Panc1 (cell line): ENCODE measurements around the gene PTK7. TPM values are rescaled to one million over a fixed set of nuclear protein-coding genes. Genes with fewer than 3 reads are reported as not detected.

Source experiments
- ATAC-seq: fragments of 200-7000 bp; cut with Tn5 transposase; 2 replicates; pipeline ENCODE4 v1.9.1; 2020; ENCODE audit warnings: mild to moderate bottlenecking, moderate library complexity
- BruUV-seq: library from RNA; stranded (reverse); fragments of 400-500 nt; replicated peaks from 2 replicates; lab custom pipeline; 2021; lab: Mats Ljungman, UMichigan
- CTCF ChIA-PET: fragments of 300-600 bp; sonication (Branson Sonifier 250); formaldehyde crosslinking; loops from one replicate; lab custom pipeline; 2022; ENCODE audit warnings: antibody characterized with exemption; lab: Charles Lee
- POLR2A ChIA-PET: fragments of 300-600 bp; sonication (Branson Sonifier 250); formaldehyde crosslinking; loops from one replicate; lab custom pipeline; 2022; ENCODE audit warnings: antibody characterized with exemption; lab: Charles Lee
- DNase-seq: peaks from one replicate; pipeline ENCODE4 v3.0.0-alpha.2; 2010; ENCODE audit warnings: low read depth, low spot score
- H3K27ac ChIP-seq: 2 replicates; pipeline ENCODE4 v1.5.1; 2011; ENCODE audit warnings: mild to moderate bottlenecking, low read length, inconsistent platforms
- H3K27me3 ChIP-seq: fragments of 200-500 bp; sonication (Bioruptor generic); 2 replicates; pipeline ENCODE4 v1.6.0; 2014; ENCODE audit warnings: low read length, inconsistent platforms; ENCODE audit not compliant: control insufficient read depth, insufficient read depth
- H3K36me3 ChIP-seq: fragments of 200-500 bp; sonication (Bioruptor generic); 2 replicates; pipeline ENCODE4 v1.5.1; 2014; ENCODE audit warnings: inconsistent platforms, mild to moderate bottlenecking, low read length, moderate library complexity; ENCODE audit not compliant: control insufficient read depth, insufficient read depth
- H3K4me1 ChIP-seq: 2 replicates; pipeline ENCODE4 v1.5.1; 2011; ENCODE audit warnings: inconsistent platforms, mild to moderate bottlenecking, low read length, moderate library complexity; ENCODE audit not compliant: control insufficient read depth, insufficient read depth
- H3K4me3 ChIP-seq, 2 experiments: 2 replicates each; pipeline ENCODE4 v1.5.1; 2011 to 2012; ENCODE audit warnings: low read depth in 2 of 2, low read length in 2 of 2, mild to moderate bottlenecking in 2 of 2, inconsistent platforms in 1 of 2, moderate library complexity in 1 of 2
- H3K9me3 ChIP-seq: fragments of 200-500 bp; sonication (Bioruptor generic); 2 replicates; pipeline ENCODE4 v1.5.1; 2014; ENCODE audit warnings: low read depth, mild to moderate bottlenecking, inconsistent platforms, low read length, moderate library complexity; ENCODE audit not compliant: control insufficient read depth, insufficient read depth
- POLR2AphosphoS5 ChIP-seq: IDR thresholded peaks from 2 replicates; pipeline ENCODE4 v1.6.1; 2012; ENCODE audit warnings: mild to moderate bottlenecking, low read depth, low read length, moderate library complexity
- SIN3A ChIP-seq: IDR thresholded peaks from 2 replicates; pipeline ENCODE4 v1.6.1; 2012; ENCODE audit warnings: low read depth, mild to moderate bottlenecking, low read length, moderate library complexity, borderline replicate concordance; ENCODE audit not compliant: insufficient read depth
- TCF7L2 ChIP-seq: IDR thresholded peaks from 2 replicates; pipeline ENCODE4 v1.6.1; 2011; ENCODE audit warnings: mild to moderate bottlenecking, low read depth, low read length, inconsistent platforms
- in situ Hi-C: cut with HindIII; loops from 2 replicates; pipeline ENCODE4 v1.10.0; 2016; ENCODE audit warnings: low sequenced_read_pairs, low pct_unique_long_range_greater_than_20kb
- intact Hi-C: fragments of 100-400 bp; cut with micrococcal nuclease; formaldehyde crosslinking; loops from one replicate; pipeline ENCODE4 v1.10.0; 2022; ENCODE audit not compliant: unreplicated experiment
- total RNA-seq: library from RNA; stranded (reverse); gene quantifications from one replicate; pipeline ENCODE4 v1.2.1, GENCODE V29; 2021; ENCODE audit not compliant: unreplicated experiment
- TF ChIP-seq, protein P1 (sequence below): fragments of 450-650 bp; IDR thresholded peaks from 2 replicates; pipeline ENCODE4 v1.5.1; 2017; ENCODE audit warnings: mild to moderate bottlenecking
- TF ChIP-seq, protein P2 (sequence below), 2 experiments: IDR thresholded peaks; 2 replicates each; pipeline ENCODE4 v1.6.1; 2011 to 2012; ENCODE audit warnings: low read depth in 2 of 2, control low read depth in 1 of 2, low read length in 1 of 2, mild to moderate bottlenecking in 1 of 2, moderate library complexity in 1 of 2; ENCODE audit not compliant: insufficient read depth in 1 of 2

Gene PTK7
- total RNA-seq, 1 experiment from 2014 or later: 240 TPM

- Histone ChIP-seq H3K9me3 (no peaks in the 10 kb centered on the region), H3K4me3 (no peak overlapping the region), H3K4me1 (peaks cover 4% of the 10 kb centered on the region), H3K36me3 (no peaks in the 10 kb centered on the region), H3K27me3 (no peaks in the 10 kb centered on the region), H3K27ac (peak overlapping the region; percentile 73)
- ChIA-PET CTCF (interaction anchor here (0.7 kb wide), 2 partner anchors 22 to 60 kb away, joined by 3 read pairs; no protein-coding TSS in a partner anchor), POLR2A (no interaction called here)
- no TSS peak for BruUV-seq
- no peak for DNase-seq
- in situ Hi-C loops: no loop called here
- intact Hi-C loops: loop anchor here (5.0 kb wide), 1 partner anchor 57 kb away; no protein-coding TSS in a partner anchor
- TF ChIP-seq, protein P1, sequence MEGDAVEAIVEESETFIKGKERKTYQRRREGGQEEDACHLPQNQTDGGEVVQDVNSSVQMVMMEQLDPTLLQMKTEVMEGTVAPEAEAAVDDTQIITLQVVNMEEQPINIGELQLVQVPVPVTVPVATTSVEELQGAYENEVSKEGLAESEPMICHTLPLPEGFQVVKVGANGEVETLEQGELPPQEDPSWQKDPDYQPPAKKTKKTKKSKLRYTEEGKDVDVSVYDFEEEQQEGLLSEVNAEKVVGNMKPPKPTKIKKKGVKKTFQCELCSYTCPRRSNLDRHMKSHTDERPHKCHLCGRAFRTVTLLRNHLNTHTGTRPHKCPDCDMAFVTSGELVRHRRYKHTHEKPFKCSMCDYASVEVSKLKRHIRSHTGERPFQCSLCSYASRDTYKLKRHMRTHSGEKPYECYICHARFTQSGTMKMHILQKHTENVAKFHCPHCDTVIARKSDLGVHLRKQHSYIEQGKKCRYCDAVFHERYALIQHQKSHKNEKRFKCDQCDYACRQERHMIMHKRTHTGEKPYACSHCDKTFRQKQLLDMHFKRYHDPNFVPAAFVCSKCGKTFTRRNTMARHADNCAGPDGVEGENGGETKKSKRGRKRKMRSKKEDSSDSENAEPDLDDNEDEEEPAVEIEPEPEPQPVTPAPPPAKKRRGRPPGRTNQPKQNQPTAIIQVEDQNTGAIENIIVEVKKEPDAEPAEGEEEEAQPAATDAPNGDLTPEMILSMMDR: peak; percentile 86
- TF ChIP-seq, protein P2, sequence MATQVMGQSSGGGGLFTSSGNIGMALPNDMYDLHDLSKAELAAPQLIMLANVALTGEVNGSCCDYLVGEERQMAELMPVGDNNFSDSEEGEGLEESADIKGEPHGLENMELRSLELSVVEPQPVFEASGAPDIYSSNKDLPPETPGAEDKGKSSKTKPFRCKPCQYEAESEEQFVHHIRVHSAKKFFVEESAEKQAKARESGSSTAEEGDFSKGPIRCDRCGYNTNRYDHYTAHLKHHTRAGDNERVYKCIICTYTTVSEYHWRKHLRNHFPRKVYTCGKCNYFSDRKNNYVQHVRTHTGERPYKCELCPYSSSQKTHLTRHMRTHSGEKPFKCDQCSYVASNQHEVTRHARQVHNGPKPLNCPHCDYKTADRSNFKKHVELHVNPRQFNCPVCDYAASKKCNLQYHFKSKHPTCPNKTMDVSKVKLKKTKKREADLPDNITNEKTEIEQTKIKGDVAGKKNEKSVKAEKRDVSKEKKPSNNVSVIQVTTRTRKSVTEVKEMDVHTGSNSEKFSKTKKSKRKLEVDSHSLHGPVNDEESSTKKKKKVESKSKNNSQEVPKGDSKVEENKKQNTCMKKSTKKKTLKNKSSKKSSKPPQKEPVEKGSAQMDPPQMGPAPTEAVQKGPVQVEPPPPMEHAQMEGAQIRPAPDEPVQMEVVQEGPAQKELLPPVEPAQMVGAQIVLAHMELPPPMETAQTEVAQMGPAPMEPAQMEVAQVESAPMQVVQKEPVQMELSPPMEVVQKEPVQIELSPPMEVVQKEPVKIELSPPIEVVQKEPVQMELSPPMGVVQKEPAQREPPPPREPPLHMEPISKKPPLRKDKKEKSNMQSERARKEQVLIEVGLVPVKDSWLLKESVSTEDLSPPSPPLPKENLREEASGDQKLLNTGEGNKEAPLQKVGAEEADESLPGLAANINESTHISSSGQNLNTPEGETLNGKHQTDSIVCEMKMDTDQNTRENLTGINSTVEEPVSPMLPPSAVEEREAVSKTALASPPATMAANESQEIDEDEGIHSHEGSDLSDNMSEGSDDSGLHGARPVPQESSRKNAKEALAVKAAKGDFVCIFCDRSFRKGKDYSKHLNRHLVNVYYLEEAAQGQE (IDR thresholded peaks at IDR 0.05; ENCODE audit: insufficient read depth in 1 of 2, low read depth in 2 of 2, low read length in 1 of 2): no peak
- no peak for TF ChIP-seq SIN3A
- ATAC-seq: peak; percentile 77
These were observed 6.0 kb upstream of the PTK7 start for GRCh38 chr6:43070028-43070632.

- no peak for DNase-seq
- no peaks in the 10 kb centered on the region for H3K27me3 ChIP-seq
- no peak for ATAC-seq
- BruUV-seq: no TSS peak
- TF ChIP-seq, protein P1: no peak
- TF ChIP-seq SIN3A (no peak), POLR2AphosphoS5 (no peak), TCF7L2 (no peak)
- TF ChIP-seq, protein P2 (IDR thresholded peaks at IDR 0.05; ENCODE audit: insufficient read depth in 1 of 2, low read depth in 2 of 2, low read length in 1 of 2): no peak
- ChIA-PET CTCF (no interaction called here), POLR2A (interaction anchor here (0.6 kb wide), 1 partner anchor 294 kb away, joined by 5 read pairs; no protein-coding TSS in a partner anchor)
- in situ Hi-C loops: no loop called here
- H3K36me3 ChIP-seq: peaks cover 3% of the 10 kb centered on the region; the same call in 1 of the 2 replicates
- H3K4me1 ChIP-seq: peaks cover 25% of the 10 kb centered on the region
- no peak overlapping the region for H3K4me3 ChIP-seq
- H3K9me3 ChIP-seq: no peaks in the 10 kb centered on the region
- H3K27ac ChIP-seq: peak overlapping the region; percentile 81
- intact Hi-C loops: loop anchor here (5.0 kb wide), 2 partner anchors 52 to 67 kb away; no protein-coding TSS in a partner anchor
These were observed 1.1 kb upstream of the PTK7 start for GRCh38 chr6:43074847-43075669.
